GM12801 (cell line): ENCODE data around the gene CRPPA.

Experiments used
- CTCF ChIP-seq: IDR thresholded peaks from one replicate; pipeline ENCODE4 v1.5.1; 2011; ENCODE audit warnings: control low read depth; ENCODE audit not compliant: insufficient read length; ENCODE audit errors: extremely low read depth

The CRPPA gene

GRCh38 chr7:16420649-16421332 lies 547 bp downstream of the CRPPA start:
- TF ChIP-seq CTCF = no peak

DNA sequence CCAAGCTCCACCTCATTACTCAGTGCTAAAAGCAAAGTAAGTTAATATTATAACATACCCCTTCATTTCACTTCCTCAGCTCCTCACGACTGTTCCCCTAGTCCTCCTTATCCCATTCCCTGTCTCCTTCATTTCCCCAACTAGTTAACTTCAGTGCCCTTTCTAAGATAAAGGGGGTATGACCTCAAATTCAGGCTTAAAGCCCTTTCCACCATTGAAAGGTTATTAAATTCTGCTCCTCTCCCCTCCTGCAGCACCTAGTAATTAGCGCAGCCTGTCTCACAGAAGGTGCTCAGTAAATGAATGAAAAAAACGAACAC lies 1.0 kb downstream of the CRPPA start:
- TF ChIP-seq CTCF = no peak

DNA sequence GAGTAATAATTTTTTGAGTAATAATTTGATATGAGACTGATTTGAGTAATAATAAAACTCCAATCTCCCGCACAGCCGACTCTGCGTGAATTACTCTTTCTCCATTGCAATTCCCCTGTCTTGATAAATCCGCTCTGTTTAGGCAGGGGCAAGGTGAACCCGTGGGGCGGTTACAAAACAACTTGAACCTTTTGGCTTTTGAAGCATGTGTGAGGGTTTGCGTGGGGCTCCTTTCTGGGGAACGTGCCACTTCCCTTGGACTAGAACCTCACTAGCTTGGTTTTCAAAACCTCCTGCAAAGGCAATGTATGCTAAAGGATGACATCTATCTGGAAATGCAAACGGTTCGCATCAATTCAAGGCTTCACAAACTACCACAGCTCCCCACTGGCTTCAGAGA lies 1.5 kb downstream of the CRPPA start:
- no peak for TF ChIP-seq CTCF

DNA sequence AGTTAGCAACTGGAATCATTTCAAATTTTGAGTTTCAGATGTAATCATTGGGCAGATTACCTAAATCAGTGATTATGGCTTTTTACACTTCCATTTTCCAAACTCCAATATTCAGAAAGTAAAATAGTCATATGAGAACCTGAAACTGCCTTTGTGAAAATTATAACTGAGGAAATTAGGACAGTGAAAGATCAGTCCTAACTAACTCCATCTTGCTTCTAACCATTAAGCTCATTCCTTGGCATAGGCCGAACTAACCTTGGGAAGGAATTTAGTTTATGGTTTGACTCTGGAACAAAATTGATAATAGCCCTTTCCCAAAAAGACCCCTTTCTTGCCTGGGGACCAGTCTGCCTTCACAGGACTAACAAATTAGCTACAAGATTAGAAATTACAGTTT lies 2.2 kb downstream of the CRPPA start:
- TF ChIP-seq CTCF = no peak

DNA sequence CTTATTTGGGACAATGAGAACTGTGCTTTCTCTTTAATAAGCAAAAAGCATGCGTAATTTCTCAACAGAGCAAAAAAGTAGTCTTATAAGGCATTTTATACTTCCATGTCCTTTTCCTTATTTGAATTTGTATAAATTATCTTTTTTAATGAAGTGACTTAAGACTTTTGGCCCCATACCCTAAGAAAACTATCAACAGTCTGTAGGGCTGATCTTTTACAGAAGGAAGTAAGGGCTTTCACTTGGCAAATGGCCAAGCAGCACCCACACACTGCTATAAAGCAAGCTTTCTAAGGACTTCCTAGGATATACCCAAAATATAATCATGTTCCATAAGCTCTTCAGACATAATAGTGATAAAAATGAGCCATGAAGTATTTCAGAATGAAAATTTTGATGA lies 3.4 kb downstream of the CRPPA start:
- TF ChIP-seq CTCF = no peak

DNA sequence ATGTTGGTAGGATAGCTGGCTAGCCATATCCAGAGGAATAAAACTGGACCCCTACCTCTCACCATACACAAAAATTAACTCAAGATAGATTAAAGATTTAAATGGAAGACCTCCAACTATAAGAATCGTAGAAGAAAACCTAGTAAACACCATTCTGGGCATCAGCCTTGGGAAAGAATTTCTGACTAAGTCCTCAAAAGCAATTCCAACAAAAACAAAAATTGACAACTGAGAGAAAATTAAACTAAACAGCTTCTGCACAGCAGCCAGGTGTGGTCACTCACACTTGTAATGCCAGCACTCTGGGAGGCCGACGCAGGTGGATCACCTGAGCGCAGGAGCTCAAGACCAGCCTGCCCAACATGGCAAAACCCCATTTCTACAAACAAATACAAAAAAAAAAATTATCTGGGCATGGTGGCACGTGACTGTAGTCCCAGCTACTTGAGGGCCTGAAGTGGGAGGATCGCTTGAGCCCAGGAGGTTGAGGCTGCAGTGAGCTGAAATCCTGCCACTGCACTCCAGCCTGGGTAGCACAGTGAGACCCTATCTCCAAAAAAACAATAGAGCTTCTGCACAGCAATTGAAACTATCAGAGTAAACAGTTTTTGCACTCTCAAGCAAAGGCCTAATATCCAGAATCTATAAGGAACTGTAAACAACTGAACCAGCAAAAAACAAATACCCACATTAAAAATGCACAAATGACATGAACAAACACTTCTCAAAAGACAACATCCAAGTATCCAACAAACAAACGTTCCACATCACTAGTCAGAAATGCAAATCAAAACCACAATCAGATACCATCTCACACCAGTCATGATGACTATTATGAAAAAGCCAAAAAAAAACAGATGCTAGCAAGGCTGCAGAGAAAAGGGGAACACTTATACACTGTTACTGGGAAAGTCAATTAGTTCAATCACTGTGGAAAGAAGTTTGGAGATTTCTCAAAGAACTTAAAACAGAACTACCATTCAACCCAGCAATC lies 4.8 kb downstream of the CRPPA start:
- TF ChIP-seq CTCF = no peak

DNA sequence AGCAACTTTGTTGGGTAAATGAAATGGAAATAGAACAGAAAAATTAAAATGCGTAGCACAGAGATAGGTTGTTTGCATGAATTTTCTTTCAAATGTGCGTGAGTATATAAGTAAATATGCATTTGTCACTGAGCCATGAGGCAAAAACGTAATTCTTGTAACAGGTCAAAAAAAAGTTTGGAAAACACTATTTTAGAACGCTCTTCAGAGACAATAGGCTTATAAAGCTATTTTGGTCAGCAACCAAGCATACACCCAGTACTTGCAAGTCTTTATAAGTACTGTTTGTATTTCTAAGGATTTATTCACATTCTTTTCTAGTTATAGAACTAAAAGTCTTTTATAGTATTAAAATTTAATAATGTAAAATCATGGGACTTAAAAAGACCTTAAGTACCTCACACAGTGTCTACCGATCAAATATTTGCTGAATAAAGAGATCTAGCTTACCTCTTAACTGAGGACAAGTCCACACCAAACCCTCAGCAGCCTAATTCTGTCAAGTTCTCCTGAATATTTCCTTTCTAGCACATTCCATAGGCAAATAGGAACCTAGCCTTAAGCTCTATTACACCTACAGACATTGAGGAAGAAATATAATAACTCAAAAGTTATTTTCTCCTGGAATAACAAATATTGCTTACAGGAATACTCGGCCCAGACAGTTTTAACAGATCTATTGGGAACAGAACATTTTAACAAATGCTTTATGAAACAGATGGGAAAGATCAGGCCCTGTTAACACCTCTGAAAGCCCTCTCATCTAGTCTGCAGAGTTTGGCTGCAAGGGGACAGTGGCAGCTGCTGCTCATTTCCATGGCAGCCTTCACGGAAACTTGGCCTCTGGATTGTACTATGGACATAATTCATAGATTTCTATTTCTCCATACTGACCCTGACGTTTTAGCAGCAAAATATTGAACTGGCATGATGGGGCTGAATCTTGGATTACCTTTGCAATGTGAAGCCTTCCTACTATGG lies 8.8 kb downstream of the CRPPA start:
- TF ChIP-seq CTCF = no peak
